COLO668 (cell line): ENCODE measurements around the gene POLD1.
"Not testable (repeated sequence)": the region's sequence is repeated elsewhere in the genome, so short reads cannot be mapped to it uniquely, and the experiment has no call there.

Experiments
- DNase-seq: peaks from one replicate; lab custom pipeline; 2025; ENCODE audit not compliant: unreplicated experiment; lab: John Stamatoyannopoulos, UW

Gene POLD1

GRCh38 chr19:50433201-50434180, 49.3 kb downstream of the POLD1 start:
- no peak for DNase-seq

GRCh38 chr19:50434525-50434924, 50.4 kb downstream of the POLD1 start:
- peak; percentile 63 for DNase-seq

GRCh38 chr19:50435221-50435620, 51.1 kb downstream of the POLD1 start:
- DNase-seq, result no peak

- no peak for DNase-seq
Observed at GRCh38 chr19:50435627-50436026, 51.5 kb downstream of the POLD1 start.

GRCh38 chr19:50437862-50438449, 53.8 kb downstream of the POLD1 start:
- DNase-seq, result no peak

GRCh38 chr19:50439130-50439529, 55.0 kb downstream of the POLD1 start:
- DNase-seq, result not testable (repeated sequence)

GRCh38 chr19:50444059-50444458, 59.9 kb downstream of the POLD1 start:
- no peak for DNase-seq

GRCh38 chr19:50447053-50447452, 62.9 kb downstream of the POLD1 start:
- DNase-seq, result no peak

- no peak for DNase-seq
Observed at GRCh38 chr19:50447750-50448149, 63.6 kb downstream of the POLD1 start.

- peak; percentile 18 for DNase-seq
Observed at GRCh38 chr19:50449236-50449899, 65.2 kb downstream of the POLD1 start.

GRCh38 chr19:50450369-50451222, 66.4 kb downstream of the POLD1 start:
- DNase-seq, result no peak

GRCh38 chr19:50451223-50451534, 67.0 kb downstream of the POLD1 start:
- no peak for DNase-seq

GRCh38 chr19:50453243-50453642, 69.1 kb downstream of the POLD1 start:
- DNase-seq, result no peak

- DNase-seq, result no peak
Observed at GRCh38 chr19:50455992-50456391, 71.8 kb downstream of the POLD1 start.

- no peak for DNase-seq
Observed at GRCh38 chr19:50457300-50457699, 73.2 kb downstream of the POLD1 start.

- no peak for DNase-seq
Observed at GRCh38 chr19:50458396-50459066, 74.4 kb downstream of the POLD1 start.

- DNase-seq, result no peak
Observed at GRCh38 chr19:50459067-50459456, 74.9 kb downstream of the POLD1 start.

GRCh38 chr19:50459638-50460037, 75.5 kb downstream of the POLD1 start:
- no peak for DNase-seq

GRCh38 chr19:50460161-50460765, 76.1 kb downstream of the POLD1 start:
- no peak for DNase-seq
